Measurements from ENCODE around the gene CCT6B.
"Not testable (repeated sequence)": the region's sequence is repeated elsewhere in the genome, so short reads cannot be mapped to it uniquely, and the experiment has no call there.

CCT6B gene

GRCh38 chr17:34974794-34975785 is 13.8 kb upstream of the CCT6B start:
- Histone ChIP-seq H3K27ac (replicated peaks) (no peak overlapping the region), H3K4me3 (replicated peaks; ENCODE audit: insufficient read depth, low read length) (no peak overlapping the region), H3K27me3 (ENCODE audit: insufficient read depth, poor library complexity, severe bottlenecking) (no peaks in the 10 kb centered on the region)
- DNase-seq (ENCODE audit: low read depth in 1 of 2, low spot score in 1 of 2), result no peak
- no peak for TF ChIP-seq CTCF (IDR thresholded peaks at IDR 0.05; ENCODE audit: insufficient read depth, low read length)
- TF ChIP-seq POLR2AphosphoS5 (IDR thresholded peaks at IDR 0.05; ENCODE audit: low read depth), result no peak
- TF ChIP-seq REST (IDR thresholded peaks at IDR 0.05; ENCODE audit: insufficient replicate concordance, low read depth), result no peak
- TF ChIP-seq GABPA (IDR thresholded peaks at IDR 0.05; ENCODE audit: low read depth), result no peak
- TF ChIP-seq SPI1 (IDR thresholded peaks at IDR 0.05; ENCODE audit: borderline replicate concordance, low read depth), result no peak

GRCh38 chr17:34974179-34974578 is 12.9 kb upstream of the CCT6B start:
- H3K27me3 ChIP-seq (ENCODE audit: insufficient read depth, poor library complexity, severe bottlenecking), result no peaks in the 10 kb centered on the region
- no peak overlapping the region for H3K27ac ChIP-seq (replicated peaks)
- no peak for TF ChIP-seq CTCF (IDR thresholded peaks at IDR 0.05; ENCODE audit: insufficient read depth, low read length)
- TF ChIP-seq SPI1 (IDR thresholded peaks at IDR 0.05; ENCODE audit: borderline replicate concordance, low read depth), result 0 out of 2 replicates have a peak, but pooled peaks have one; percentile 13
- H3K4me3 ChIP-seq (replicated peaks; ENCODE audit: insufficient read depth, low read length), result no peak overlapping the region
- DNase-seq (ENCODE audit: low read depth in 1 of 2, low spot score in 1 of 2), result no peak

GRCh38 chr17:34958438-34958837 is 2.8 kb downstream of the CCT6B start:
- Histone ChIP-seq H3K27ac (replicated peaks) (no peak overlapping the region), H3K27me3 (ENCODE audit: insufficient read depth, poor library complexity, severe bottlenecking) (no peaks in the 10 kb centered on the region), H3K4me3 (replicated peaks; ENCODE audit: insufficient read depth, low read length) (no peak overlapping the region)
- DNase-seq (ENCODE audit: low read depth in 1 of 2, low spot score in 1 of 2), result no peak
- TF ChIP-seq REST (IDR thresholded peaks at IDR 0.05; ENCODE audit: insufficient replicate concordance, low read depth) (no peak), CTCF (IDR thresholded peaks at IDR 0.05; ENCODE audit: insufficient read depth, low read length) (no peak), SPI1 (IDR thresholded peaks at IDR 0.05; ENCODE audit: borderline replicate concordance, low read depth) (no peak), GABPA (IDR thresholded peaks at IDR 0.05; ENCODE audit: low read depth) (no peak), POLR2AphosphoS5 (IDR thresholded peaks at IDR 0.05; ENCODE audit: low read depth) (no peak)

- not testable (repeated sequence) for H3K27me3 ChIP-seq (ENCODE audit: insufficient read depth, poor library complexity, severe bottlenecking); H3K27ac ChIP-seq (replicated peaks); DNase-seq (ENCODE audit: low read depth in 1 of 2, low spot score in 1 of 2); H3K4me3 ChIP-seq (replicated peaks; ENCODE audit: insufficient read depth, low read length)
Observed at GRCh38 chr17:34950780-34951179, 10.5 kb downstream of the CCT6B start.
